OCI-LY1 (cell line): ENCODE results near the gene FAM222B.
A peak's percentile ranks its signal among the peaks of the same experiment; 100 is the strongest.
"Not testable (repeated sequence)": the region's sequence is repeated elsewhere in the genome, so short reads cannot be mapped to it uniquely, and the experiment has no call there.

Experiments used
- H2AFZ ChIP-seq: fragments of 200-600 bp; sonication (generic), shearing (Covaris generic); 2 replicates; pipeline ENCODE4 v1.6.0; 2014; ENCODE audit warnings: antibody characterized with exemption, mild to moderate bottlenecking, low read length
- H3F3A ChIP-seq: fragments of 200-600 bp; sonication (generic), shearing (Covaris generic); 2 replicates; pipeline ENCODE4 v1.6.0; 2014; ENCODE audit warnings: mild to moderate bottlenecking, antibody characterized with exemption, low read length, moderate library complexity; ENCODE audit not compliant: insufficient read depth
- H3K27ac ChIP-seq: fragments of 200-600 bp; sonication (generic); 2 replicates; pipeline ENCODE4 v1.5.1; 2014; ENCODE audit warnings: low read length, mixed run types, mild to moderate bottlenecking, low read depth; ENCODE audit not compliant: poor library complexity, severe bottlenecking
- H3K27me3 ChIP-seq: fragments of 200-600 bp; sonication (generic); 2 replicates; pipeline ENCODE4 v1.6.0; 2014; ENCODE audit warnings: antibody characterized with exemption, mild to moderate bottlenecking, low read length, moderate library complexity; ENCODE audit not compliant: insufficient read depth
- H3K36me3 ChIP-seq: fragments of 200-600 bp; sonication (generic); 2 replicates; pipeline ENCODE4 v1.6.1; 2014; ENCODE audit warnings: mild to moderate bottlenecking, antibody characterized with exemption, low read length, moderate library complexity, mixed read lengths; ENCODE audit not compliant: insufficient read depth
- H3K4me1 ChIP-seq: fragments of 200-600 bp; sonication (generic); 2 replicates; pipeline ENCODE4 v1.5.1; 2014; ENCODE audit warnings: mild to moderate bottlenecking, low read length, moderate library complexity; ENCODE audit not compliant: insufficient read depth, severe bottlenecking
- H3K4me2 ChIP-seq: fragments of 200-600 bp; sonication (generic), shearing (Covaris generic); 2 replicates; pipeline ENCODE4 v1.6.1; 2014; ENCODE audit warnings: low read length
- H3K4me3 ChIP-seq: fragments of 200-600 bp; sonication (generic); 2 replicates; pipeline ENCODE4 v1.5.1; 2014; ENCODE audit warnings: low read length, low read depth, mild to moderate bottlenecking, mixed read lengths; ENCODE audit not compliant: poor library complexity, severe bottlenecking
- H3K79me2 ChIP-seq: fragments of 200-600 bp; shearing (Covaris generic); 2 replicates; pipeline ENCODE4 v1.6.1; 2016; ENCODE audit warnings: mixed run types, low read length, mixed read lengths; ENCODE audit not compliant: insufficient read depth
- H3K9ac ChIP-seq: fragments of 200-600 bp; sonication (generic), shearing (Covaris generic); 2 replicates; pipeline ENCODE4 v1.6.1; 2014; ENCODE audit warnings: mild to moderate bottlenecking, low read length, mixed read lengths
- H3K9me2 ChIP-seq: fragments of 200-600 bp; sonication (generic), shearing (Covaris generic); 2 replicates; pipeline ENCODE4 v1.6.1; 2014; ENCODE audit warnings: low read depth, mild to moderate bottlenecking, low read length, mixed read lengths
- H3K9me3 ChIP-seq: fragments of 200-600 bp; shearing (Covaris generic); 2 replicates; pipeline ENCODE4 v1.6.1; 2014; ENCODE audit warnings: low read length, mixed read lengths
- H4K20me1 ChIP-seq: fragments of 200-600 bp; sonication (generic), shearing (Covaris generic); 2 replicates; pipeline ENCODE4 v1.6.0; 2016; ENCODE audit warnings: mild to moderate bottlenecking, low read length; ENCODE audit not compliant: insufficient read depth
- EZH2 ChIP-seq: fragments of 200-600 bp; sonication (generic), shearing (Covaris generic); IDR thresholded peaks from 2 replicates; pipeline ENCODE4 v1.8.0; 2017; ENCODE audit warnings: borderline replicate concordance, mixed run types, mild to moderate bottlenecking, antibody characterized with exemption, low read length, moderate library complexity, mixed read lengths
- TF ChIP-seq, protein P1 (sequence below): fragments of 200-600 bp; sonication (generic), shearing (Covaris generic); IDR thresholded peaks from 2 replicates; pipeline ENCODE4 v1.5.1; 2017; ENCODE audit warnings: mild to moderate bottlenecking, antibody characterized with exemption, low read length, moderate library complexity, mixed read lengths

FAM222B gene

DNA sequence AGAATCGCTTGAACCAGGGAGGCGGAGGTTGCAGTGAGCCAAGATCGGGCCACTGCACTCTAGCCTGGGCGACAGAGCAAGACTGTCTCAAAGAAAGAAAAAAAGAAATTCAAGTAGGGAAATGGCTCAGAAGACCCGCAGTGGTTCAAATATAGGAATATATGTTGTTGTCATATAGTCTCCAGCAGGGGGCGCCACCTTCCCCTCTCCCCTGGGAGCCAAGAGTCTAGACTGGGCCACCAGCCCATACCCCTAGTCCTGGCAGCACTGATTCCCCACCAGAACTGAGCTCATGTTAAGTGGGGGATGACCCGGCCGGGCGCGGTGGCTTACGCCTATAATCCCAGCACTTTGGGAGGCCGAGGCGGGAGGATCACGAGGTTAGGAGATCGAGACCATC lies 6.1 kb upstream of the FAM222B start:
- H3K9me2 ChIP-seq, H3K4me1 ChIP-seq, H3K4me3 ChIP-seq, H3K27me3 ChIP-seq, H3F3A ChIP-seq, H3K36me3 ChIP-seq, H2AFZ ChIP-seq, H3K9me3 ChIP-seq, H3K79me2 ChIP-seq, H3K27ac ChIP-seq, H3K4me2 ChIP-seq, H4K20me1 ChIP-seq, H3K9ac ChIP-seq: not testable (repeated sequence)
- TF ChIP-seq, protein P1, sequence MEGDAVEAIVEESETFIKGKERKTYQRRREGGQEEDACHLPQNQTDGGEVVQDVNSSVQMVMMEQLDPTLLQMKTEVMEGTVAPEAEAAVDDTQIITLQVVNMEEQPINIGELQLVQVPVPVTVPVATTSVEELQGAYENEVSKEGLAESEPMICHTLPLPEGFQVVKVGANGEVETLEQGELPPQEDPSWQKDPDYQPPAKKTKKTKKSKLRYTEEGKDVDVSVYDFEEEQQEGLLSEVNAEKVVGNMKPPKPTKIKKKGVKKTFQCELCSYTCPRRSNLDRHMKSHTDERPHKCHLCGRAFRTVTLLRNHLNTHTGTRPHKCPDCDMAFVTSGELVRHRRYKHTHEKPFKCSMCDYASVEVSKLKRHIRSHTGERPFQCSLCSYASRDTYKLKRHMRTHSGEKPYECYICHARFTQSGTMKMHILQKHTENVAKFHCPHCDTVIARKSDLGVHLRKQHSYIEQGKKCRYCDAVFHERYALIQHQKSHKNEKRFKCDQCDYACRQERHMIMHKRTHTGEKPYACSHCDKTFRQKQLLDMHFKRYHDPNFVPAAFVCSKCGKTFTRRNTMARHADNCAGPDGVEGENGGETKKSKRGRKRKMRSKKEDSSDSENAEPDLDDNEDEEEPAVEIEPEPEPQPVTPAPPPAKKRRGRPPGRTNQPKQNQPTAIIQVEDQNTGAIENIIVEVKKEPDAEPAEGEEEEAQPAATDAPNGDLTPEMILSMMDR, result peak; percentile 53

DNA sequence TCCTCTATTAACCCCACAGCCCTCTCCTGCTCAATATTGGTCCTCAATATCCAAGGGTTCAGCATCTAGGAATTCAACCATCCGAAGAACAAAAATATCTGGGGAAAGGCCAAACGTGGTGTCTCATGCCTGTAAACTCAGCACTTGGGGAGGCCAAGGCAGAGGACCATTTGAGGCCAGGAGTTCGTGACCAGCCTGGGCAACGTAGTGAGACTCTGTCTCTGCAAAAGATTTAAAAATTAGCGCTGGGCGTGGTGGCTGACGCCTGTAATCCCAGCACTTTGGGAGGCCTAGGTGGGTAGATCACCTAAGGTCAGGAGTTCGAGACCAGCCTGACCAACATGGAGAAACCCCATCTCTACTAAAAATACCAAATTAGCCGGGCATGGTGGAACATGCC lies 4.1 kb upstream of the FAM222B start:
- H4K20me1 ChIP-seq, H3F3A ChIP-seq, H3K79me2 ChIP-seq, H3K9me2 ChIP-seq, H3K4me3 ChIP-seq, H3K27me3 ChIP-seq, H3K36me3 ChIP-seq, H3K27ac ChIP-seq, H3K9ac ChIP-seq, H3K9me3 ChIP-seq, H2AFZ ChIP-seq, H3K4me2 ChIP-seq: not testable (repeated sequence)
- peaks cover 11% of the 10 kb centered on the region for H3K4me1 ChIP-seq

DNA sequence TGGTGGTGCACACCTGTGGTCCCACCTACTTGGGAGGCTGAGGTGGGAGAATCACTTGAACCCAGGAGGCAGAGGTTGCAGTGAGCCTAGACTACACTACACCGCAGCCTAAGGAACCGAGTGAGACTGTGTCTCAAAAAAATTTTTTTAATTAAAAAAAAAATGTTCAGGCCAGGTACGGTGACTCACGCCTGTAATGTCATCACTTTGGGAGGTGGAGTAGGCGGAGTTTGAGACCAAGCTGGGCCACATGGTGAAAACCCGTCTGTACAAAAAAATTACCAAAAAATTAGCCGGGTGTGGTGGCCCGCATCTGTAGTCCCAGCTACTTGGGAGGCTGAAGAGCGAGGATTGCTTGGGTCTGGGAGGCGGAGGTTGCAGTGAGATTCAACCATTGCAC lies 3.6 kb upstream of the FAM222B start:
- Histone ChIP-seq H3K79me2 (peaks cover 11% of the 10 kb centered on the region), H3K9ac (no peak overlapping the region), H4K20me1 (no peaks in the 10 kb centered on the region), H3K4me1 (peaks cover 15% of the 10 kb centered on the region), H3K4me2 (no peak overlapping the region), H3K4me3 (no peak overlapping the region), H3K36me3 (no peaks in the 10 kb centered on the region), H3F3A (no peaks in the 10 kb centered on the region), H3K27ac (no peak overlapping the region), H3K27me3 (no peaks in the 10 kb centered on the region), H3K9me3 (no peaks in the 10 kb centered on the region), H2AFZ (no peak overlapping the region), H3K9me2 (no peaks in the 10 kb centered on the region)
- TF ChIP-seq, protein P1, result no peak
- no peak for TF ChIP-seq EZH2

DNA sequence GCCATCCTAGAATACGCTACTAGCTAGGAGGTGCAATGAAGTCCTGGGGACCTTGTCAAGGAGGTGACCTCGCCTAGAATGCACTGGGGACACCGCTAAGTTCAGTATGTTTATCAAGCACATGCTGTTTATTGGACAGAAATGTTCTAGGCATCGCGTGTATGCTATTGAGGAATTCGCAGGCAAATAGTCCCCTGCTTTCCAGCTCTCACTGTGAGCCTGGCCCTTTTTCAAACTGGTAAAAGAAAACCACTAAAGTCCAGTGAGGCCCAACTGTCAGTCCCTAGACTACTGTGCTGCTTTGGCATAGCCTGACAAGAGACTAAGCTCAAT lies 1.2 kb upstream of the FAM222B start:
- H3K4me1 ChIP-seq, result peaks cover 22% of the 10 kb centered on the region
- no peaks in the 10 kb centered on the region for H4K20me1 ChIP-seq
- no peak for TF ChIP-seq EZH2
- TF ChIP-seq, protein P1, result no peak
- no peak overlapping the region for H3K4me3 ChIP-seq
- H3F3A ChIP-seq, result no peaks in the 10 kb centered on the region
- H3K4me2 ChIP-seq, result no peak overlapping the region
- 0 out of 2 replicates have a peak, but pooled peaks cover 2% of the 10 kb centered on the region for H3K36me3 ChIP-seq
- peaks cover 34% of the 10 kb centered on the region for H3K79me2 ChIP-seq
- H2AFZ ChIP-seq, result no peak overlapping the region
- H3K27me3 ChIP-seq, result no peaks in the 10 kb centered on the region
- H3K9me3 ChIP-seq, result no peaks in the 10 kb centered on the region
- no peak overlapping the region for H3K27ac ChIP-seq
- no peaks in the 10 kb centered on the region for H3K9me2 ChIP-seq
- H3K9ac ChIP-seq, result no peak overlapping the region
